Measurements from ENCODE around the gene GPC5.
"Not testable (repeated sequence)": the region's sequence is repeated elsewhere in the genome, so short reads cannot be mapped to it uniquely, and the experiment has no call there.

GPC5 gene

DNA sequence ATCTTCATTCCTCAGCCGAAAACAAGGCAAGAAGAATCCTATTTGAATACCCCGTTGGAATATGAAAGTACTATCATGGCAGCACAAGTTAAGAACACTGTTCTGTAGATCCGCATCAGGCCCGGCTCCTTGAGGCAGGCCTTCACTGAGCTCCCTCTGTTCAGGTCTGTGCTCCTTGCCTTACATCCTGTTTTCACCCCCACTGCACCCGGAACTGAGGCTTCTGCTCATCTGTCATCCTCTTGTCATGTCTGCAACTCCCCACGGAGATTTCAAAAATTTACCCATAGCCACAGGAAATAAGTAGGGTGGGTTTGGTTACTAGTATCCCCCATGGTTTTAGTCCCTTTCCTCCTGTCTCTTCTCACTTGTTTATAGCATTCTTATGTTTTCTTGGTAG lies 861.9 kb downstream of the GPC5 start:
- Mint-ChIP-seq H3K4me3 (no peak overlapping the region), H3K9me3 (no peaks in the 10 kb centered on the region), H3K27me3 (no peaks in the 10 kb centered on the region), H3K36me3 (ENCODE audit: low read depth) (no peaks in the 10 kb centered on the region), H3K4me1 (ENCODE audit: low read depth) (no peaks in the 10 kb centered on the region), H3K27ac (no peak overlapping the region)

GRCh38 chr13:92262100-92262788 lies 863.8 kb downstream of the GPC5 start:
- no peaks in the 10 kb centered on the region for H3K27me3 Mint-ChIP-seq
- no peaks in the 10 kb centered on the region for H3K4me1 Mint-ChIP-seq (ENCODE audit: low read depth)
- H3K4me3 Mint-ChIP-seq, result no peak overlapping the region
- no peak overlapping the region for H3K27ac Mint-ChIP-seq
- no peaks in the 10 kb centered on the region for H3K36me3 Mint-ChIP-seq (ENCODE audit: low read depth)
- peaks cover 4% of the 10 kb centered on the region for H3K9me3 Mint-ChIP-seq

- no peaks in the 10 kb centered on the region for H3K27me3 Mint-ChIP-seq
- no peak overlapping the region for H3K4me3 Mint-ChIP-seq
- H3K27ac Mint-ChIP-seq, result no peak overlapping the region
- peaks cover 9% of the 10 kb centered on the region for H3K9me3 Mint-ChIP-seq
- H3K36me3 Mint-ChIP-seq (ENCODE audit: low read depth), result no peaks in the 10 kb centered on the region
- H3K4me1 Mint-ChIP-seq (ENCODE audit: low read depth), result no peaks in the 10 kb centered on the region
These were observed 867.0 kb downstream of the GPC5 start for GRCh38 chr13:92265408-92265807.

DNA sequence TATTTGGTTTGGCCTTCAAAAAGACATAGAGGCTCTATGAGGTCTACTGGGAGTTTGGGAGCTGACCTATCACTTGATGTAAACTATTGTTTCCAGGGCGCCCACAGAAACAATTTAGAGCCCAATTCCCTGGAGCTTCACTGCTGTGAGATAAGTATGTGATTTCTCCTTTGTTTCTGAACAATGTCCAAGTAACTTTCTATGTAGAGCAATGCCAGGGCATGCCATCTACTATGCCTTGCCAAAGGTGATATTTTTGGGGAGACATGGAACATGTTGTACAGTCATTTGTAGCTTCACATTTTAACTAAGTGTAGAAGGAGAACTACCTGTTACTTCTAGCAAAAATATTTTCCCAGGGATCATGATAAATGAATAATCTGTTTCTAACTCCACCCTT lies 872.6 kb downstream of the GPC5 start:
- no peak overlapping the region for H3K27ac Mint-ChIP-seq
- no peaks in the 10 kb centered on the region for H3K36me3 Mint-ChIP-seq (ENCODE audit: low read depth)
- no peak overlapping the region for H3K4me3 Mint-ChIP-seq
- H3K9me3 Mint-ChIP-seq, result peaks cover 21% of the 10 kb centered on the region
- no peaks in the 10 kb centered on the region for H3K27me3 Mint-ChIP-seq
- no peaks in the 10 kb centered on the region for H3K4me1 Mint-ChIP-seq (ENCODE audit: low read depth)

- Mint-ChIP-seq H3K36me3 (ENCODE audit: low read depth) (no peaks in the 10 kb centered on the region), H3K27me3 (no peaks in the 10 kb centered on the region), H3K4me3 (no peak overlapping the region), H3K9me3 (peaks cover 17% of the 10 kb centered on the region), H3K4me1 (ENCODE audit: low read depth) (no peaks in the 10 kb centered on the region), H3K27ac (no peak overlapping the region)
These were observed 873.8 kb downstream of the GPC5 start for GRCh38 chr13:92272177-92272576.

DNA sequence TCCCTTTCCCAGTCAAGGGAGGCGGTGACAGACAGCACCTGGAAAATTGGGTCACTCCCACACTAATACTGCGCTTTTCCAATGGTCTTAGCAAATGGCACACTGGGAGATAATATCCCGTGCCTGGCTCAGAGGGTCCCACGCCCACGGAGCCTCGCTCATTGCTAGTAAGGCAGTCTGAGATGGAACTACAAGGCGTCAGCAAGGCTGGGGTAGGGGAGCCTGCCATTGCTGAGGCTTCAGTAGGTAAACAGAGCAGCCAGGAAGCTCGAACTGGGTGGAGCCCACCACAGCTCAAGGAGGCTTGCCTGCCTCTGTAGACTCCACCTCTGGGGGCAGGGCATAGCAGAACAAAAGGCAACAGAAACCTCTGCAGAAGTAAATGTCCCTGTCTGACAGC lies 882.6 kb downstream of the GPC5 start:
- not testable (repeated sequence) for H3K4me1 Mint-ChIP-seq (ENCODE audit: low read depth); H3K36me3 Mint-ChIP-seq (ENCODE audit: low read depth); H3K27ac Mint-ChIP-seq; H3K9me3 Mint-ChIP-seq; H3K27me3 Mint-ChIP-seq; H3K4me3 Mint-ChIP-seq

- H3K9me3 Mint-ChIP-seq, result peaks cover 31% of the 10 kb centered on the region
- not testable (repeated sequence) for H3K27ac Mint-ChIP-seq; H3K4me1 Mint-ChIP-seq (ENCODE audit: low read depth); H3K27me3 Mint-ChIP-seq; H3K4me3 Mint-ChIP-seq; H3K36me3 Mint-ChIP-seq (ENCODE audit: low read depth)
These were observed 892.4 kb downstream of the GPC5 start for GRCh38 chr13:92290718-92291307.

GRCh38 chr13:92294533-92294932 lies 896.1 kb downstream of the GPC5 start:
- not testable (repeated sequence) for H3K27ac Mint-ChIP-seq; H3K4me1 Mint-ChIP-seq (ENCODE audit: low read depth)

DNA sequence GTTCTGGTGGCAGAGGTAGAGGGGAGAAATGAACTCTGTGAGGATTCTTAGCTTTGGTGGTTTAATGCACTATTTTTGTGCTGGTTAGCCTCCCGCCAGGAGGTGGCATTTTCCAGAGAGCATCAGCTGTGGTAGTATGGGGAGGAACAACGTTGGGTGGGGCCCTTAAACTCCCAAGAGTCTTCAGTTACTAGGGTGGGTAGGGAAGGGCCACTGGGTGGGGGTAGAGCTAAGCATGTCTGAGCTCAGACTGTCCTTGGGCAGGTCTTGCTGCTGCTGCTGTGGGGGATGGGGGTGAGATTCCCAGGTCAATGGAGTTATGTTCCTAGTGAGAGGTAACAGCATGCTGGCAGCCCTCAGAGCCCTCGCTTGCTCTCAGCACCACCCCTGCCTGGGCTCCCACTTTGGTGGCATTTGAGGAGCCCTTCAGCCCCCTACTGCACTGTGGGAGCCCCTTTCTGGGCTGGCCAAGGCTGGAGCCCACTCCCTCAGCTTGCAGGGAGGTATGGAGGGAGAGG lies 897.8 kb downstream of the GPC5 start:
- H3K4me3 Mint-ChIP-seq; H3K36me3 Mint-ChIP-seq (ENCODE audit: low read depth); H3K4me1 Mint-ChIP-seq (ENCODE audit: low read depth); H3K27me3 Mint-ChIP-seq; H3K27ac Mint-ChIP-seq: not testable (repeated sequence)
- peaks cover 23% of the 10 kb centered on the region for H3K9me3 Mint-ChIP-seq

More at GRCh38 chr13:92294533-92294932, 896.1 kb downstream of the GPC5 start:
- H3K9me3 Mint-ChIP-seq, result peaks cover 27% of the 10 kb centered on the region
- not testable (repeated sequence) for H3K4me3 Mint-ChIP-seq; H3K36me3 Mint-ChIP-seq (ENCODE audit: low read depth); H3K27me3 Mint-ChIP-seq

DNA sequence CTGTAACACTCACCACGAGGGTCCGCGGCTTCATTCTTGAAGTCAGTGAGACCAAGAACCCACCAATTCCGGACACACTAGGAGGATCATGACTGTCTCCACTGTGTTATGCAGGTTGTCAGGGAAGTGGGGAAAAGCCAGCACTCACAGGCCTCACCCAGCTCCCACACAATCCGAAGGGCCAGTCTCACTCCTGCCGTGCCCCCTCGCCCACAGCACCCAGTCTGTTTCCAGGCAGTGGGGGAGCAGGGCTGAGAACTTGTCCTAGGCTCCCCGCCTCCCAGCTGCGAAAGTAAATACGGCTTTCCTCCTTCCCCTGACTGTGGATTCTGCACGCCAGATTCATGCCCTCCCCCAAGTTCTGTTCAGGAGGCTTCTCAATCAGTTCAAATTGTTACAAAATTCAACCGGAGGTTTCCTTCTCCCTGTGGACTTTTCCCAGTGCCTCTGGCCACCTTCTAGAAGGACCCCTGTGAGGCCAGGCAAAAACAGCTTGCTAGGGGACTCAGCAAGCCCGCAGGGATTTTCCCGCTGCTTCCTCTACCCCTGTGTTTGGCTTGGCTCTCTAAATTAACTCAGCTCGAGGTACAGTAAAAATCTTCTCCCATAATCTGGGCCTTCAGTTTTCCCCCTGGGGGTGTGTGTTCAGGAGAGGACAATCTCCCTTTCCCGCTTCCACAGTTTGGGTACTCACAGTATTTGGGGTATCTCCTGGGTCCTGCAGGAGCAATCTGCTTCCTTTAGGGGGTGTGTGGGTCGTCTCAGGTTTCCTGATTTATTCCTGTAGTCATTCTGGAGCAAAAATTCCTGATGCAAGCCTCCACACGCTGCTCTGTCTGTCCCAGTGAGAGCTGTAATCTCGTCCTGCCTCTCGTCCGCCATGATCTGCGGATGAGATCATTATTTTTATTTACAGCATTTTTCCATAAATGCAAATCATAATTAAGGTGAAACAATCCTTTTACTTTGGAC lies 899.8 kb downstream of the GPC5 start:
- no peak overlapping the region for H3K27ac Mint-ChIP-seq
- no peak overlapping the region for H3K4me3 Mint-ChIP-seq
- no peaks in the 10 kb centered on the region for H3K36me3 Mint-ChIP-seq (ENCODE audit: low read depth)
- H3K4me1 Mint-ChIP-seq (ENCODE audit: low read depth), result no peaks in the 10 kb centered on the region
- peaks cover 13% of the 10 kb centered on the region for H3K9me3 Mint-ChIP-seq
- no peaks in the 10 kb centered on the region for H3K27me3 Mint-ChIP-seq

GRCh38 chr13:92300651-92301050 lies 902.2 kb downstream of the GPC5 start:
- H3K27me3 Mint-ChIP-seq, result no peaks in the 10 kb centered on the region
- no peaks in the 10 kb centered on the region for H3K4me1 Mint-ChIP-seq (ENCODE audit: low read depth)
- no peaks in the 10 kb centered on the region for H3K36me3 Mint-ChIP-seq (ENCODE audit: low read depth)
- H3K27ac Mint-ChIP-seq, result no peak overlapping the region
- no peak overlapping the region for H3K4me3 Mint-ChIP-seq
- H3K9me3 Mint-ChIP-seq, result peaks cover 5% of the 10 kb centered on the region

- H3K27me3 Mint-ChIP-seq, result no peaks in the 10 kb centered on the region
- H3K27ac Mint-ChIP-seq, result no peak overlapping the region
- H3K9me3 Mint-ChIP-seq, result no peaks in the 10 kb centered on the region
- no peaks in the 10 kb centered on the region for H3K36me3 Mint-ChIP-seq (ENCODE audit: low read depth)
- no peaks in the 10 kb centered on the region for H3K4me1 Mint-ChIP-seq (ENCODE audit: low read depth)
- no peak overlapping the region for H3K4me3 Mint-ChIP-seq
These were observed 905.0 kb downstream of the GPC5 start for GRCh38 chr13:92303428-92303827.

DNA sequence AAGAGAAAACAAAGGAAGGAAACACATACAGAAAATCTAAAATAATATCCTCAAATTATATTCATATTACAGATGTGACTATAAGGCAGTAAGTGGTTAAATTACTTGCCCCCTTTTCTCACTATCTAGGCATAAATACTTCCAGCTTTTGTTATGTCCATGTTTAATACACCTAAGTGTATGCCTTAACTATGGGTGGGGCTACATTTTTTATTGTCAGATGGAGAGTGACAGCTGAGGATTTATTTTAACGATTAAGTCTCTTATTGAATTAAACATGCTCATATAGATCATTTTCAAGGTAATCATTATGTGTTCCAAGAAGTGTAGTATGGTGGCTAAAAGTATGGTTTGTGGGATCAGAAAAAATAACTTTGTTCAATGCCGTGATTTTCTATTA lies 909.3 kb downstream of the GPC5 start:
- H3K36me3 Mint-ChIP-seq (ENCODE audit: low read depth), result no peaks in the 10 kb centered on the region
- peaks cover 7% of the 10 kb centered on the region for H3K9me3 Mint-ChIP-seq
- H3K27me3 Mint-ChIP-seq, result no peaks in the 10 kb centered on the region
- no peak overlapping the region for H3K27ac Mint-ChIP-seq
- H3K4me3 Mint-ChIP-seq, result no peak overlapping the region
- H3K4me1 Mint-ChIP-seq (ENCODE audit: low read depth), result no peaks in the 10 kb centered on the region

DNA sequence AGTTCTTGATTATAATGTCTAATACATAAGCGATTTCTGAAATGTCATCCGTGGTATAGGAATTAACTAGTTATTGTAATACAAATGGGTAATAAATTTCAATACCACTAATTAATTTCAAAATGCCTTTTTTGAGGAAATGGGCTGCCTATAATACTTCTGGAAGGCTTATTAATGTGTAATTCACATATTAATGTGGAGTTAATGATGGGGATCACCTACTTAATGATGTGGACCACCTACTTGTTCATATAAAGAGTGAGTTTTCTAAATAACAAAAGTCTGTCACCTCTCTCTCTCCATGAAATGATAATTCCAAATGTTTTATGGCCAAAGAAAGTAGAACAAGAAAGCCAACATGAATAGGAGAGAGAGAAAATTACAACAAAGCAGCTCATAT lies 914.4 kb downstream of the GPC5 start:
- no peaks in the 10 kb centered on the region for H3K4me1 Mint-ChIP-seq (ENCODE audit: low read depth)
- no peaks in the 10 kb centered on the region for H3K36me3 Mint-ChIP-seq (ENCODE audit: low read depth)
- H3K27ac Mint-ChIP-seq, result no peak overlapping the region
- peaks cover 12% of the 10 kb centered on the region for H3K9me3 Mint-ChIP-seq
- no peak overlapping the region for H3K4me3 Mint-ChIP-seq
- H3K27me3 Mint-ChIP-seq, result no peaks in the 10 kb centered on the region

GRCh38 chr13:92313382-92313781 lies 915.0 kb downstream of the GPC5 start:
- no peaks in the 10 kb centered on the region for H3K36me3 Mint-ChIP-seq (ENCODE audit: low read depth)
- no peak overlapping the region for H3K4me3 Mint-ChIP-seq
- H3K4me1 Mint-ChIP-seq (ENCODE audit: low read depth), result no peaks in the 10 kb centered on the region
- peaks cover 12% of the 10 kb centered on the region for H3K9me3 Mint-ChIP-seq
- H3K27me3 Mint-ChIP-seq, result no peaks in the 10 kb centered on the region
- H3K27ac Mint-ChIP-seq, result no peak overlapping the region
